RWPE2 (cell line): Measurements from ENCODE around the gene SORCS3.

Experiments used
- ATAC-seq: fragments of 200-7000 bp; cut with Tn5 transposase; 3 replicates; pipeline ENCODE4 v1.9.1; 2021; ENCODE audit warnings: low read depth
- DNase-seq: peaks from one replicate; pipeline ENCODE4 v3.0.0-alpha.2; 2020; ENCODE audit warnings: low spot score
- H3K27ac ChIP-seq: fragments of 450-650 bp; 2 replicates; pipeline ENCODE4 v1.5.1; 2017; ENCODE audit warnings: mild to moderate bottlenecking; ENCODE audit not compliant: poor library complexity, severe bottlenecking
- H3K27me3 ChIP-seq: fragments of 250-450 bp; sonication (Bioruptor Pico); 2 replicates; pipeline ENCODE4 v1.5.1; 2021; ENCODE audit warnings: mild to moderate bottlenecking, moderate library complexity; ENCODE audit not compliant: insufficient read depth, poor library complexity, severe bottlenecking
- H3K36me3 ChIP-seq: fragments of 250-450 bp; sonication (Bioruptor Pico); 2 replicates; pipeline ENCODE4 v1.5.1; 2020; ENCODE audit warnings: low read depth, mild to moderate bottlenecking, moderate library complexity
- H3K4me1 ChIP-seq: fragments of 250-450 bp; sonication (Bioruptor Pico); 2 replicates; pipeline ENCODE4 v1.5.1; 2021; ENCODE audit warnings: mild to moderate bottlenecking, moderate library complexity; ENCODE audit not compliant: insufficient read depth, poor library complexity, severe bottlenecking
- H3K4me3 ChIP-seq: fragments of 250-450 bp; sonication (Bioruptor Pico); 2 replicates; pipeline ENCODE4 v1.5.1; 2021; ENCODE audit warnings: mild to moderate bottlenecking, moderate library complexity; ENCODE audit not compliant: severe bottlenecking
- H3K9me3 ChIP-seq: fragments of 250-450 bp; sonication (Bioruptor Pico); 2 replicates; pipeline ENCODE4 v1.5.1; 2021; ENCODE audit warnings: mild to moderate bottlenecking, moderate library complexity; ENCODE audit not compliant: severe bottlenecking
- CTCF ChIP-seq: fragments of 450-650 bp; IDR thresholded peaks from one replicate; pipeline ENCODE4 v1.5.1; 2017; ENCODE audit warnings: mild to moderate bottlenecking, moderate library complexity; ENCODE audit not compliant: poor library complexity, severe bottlenecking

Gene SORCS3

GRCh38 chr10:105071980-105072379, 430.9 kb downstream of the SORCS3 start:
- H3K27me3 ChIP-seq = no peaks in the 10 kb centered on the region
- DNase-seq (no peak), ATAC-seq (no peak)
- no peak overlapping the region for H3K4me3 ChIP-seq
- no peak for TF ChIP-seq CTCF
- H3K9me3 ChIP-seq = no peaks in the 10 kb centered on the region
- no peak overlapping the region for H3K27ac ChIP-seq
- H3K36me3 ChIP-seq = no peaks in the 10 kb centered on the region
- H3K4me1 ChIP-seq = no peaks in the 10 kb centered on the region

DNA sequence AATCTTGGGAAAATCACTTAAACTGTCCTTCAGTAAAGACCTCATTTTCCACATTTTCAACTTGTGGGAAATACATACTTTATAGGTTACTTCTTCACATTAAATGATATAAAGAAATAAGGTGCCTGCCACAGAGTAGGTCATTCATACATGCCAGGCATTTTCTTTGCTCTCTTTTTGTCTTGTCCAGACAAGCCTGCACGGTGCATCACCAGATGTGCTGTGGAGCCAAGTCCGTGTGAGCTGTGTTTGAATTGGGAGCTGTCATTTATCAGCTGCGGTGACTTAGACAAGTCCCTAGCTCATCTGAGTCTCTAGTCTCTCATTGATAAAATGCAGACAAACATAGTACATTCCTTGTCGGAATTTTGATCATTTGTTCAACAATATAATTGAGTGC, 432.9 kb downstream of the SORCS3 start:
- H3K36me3 ChIP-seq = no peaks in the 10 kb centered on the region
- no peaks in the 10 kb centered on the region for H3K4me1 ChIP-seq
- H3K27ac ChIP-seq = no peak overlapping the region
- ATAC-seq (peak; percentile 66; the same call in 2 of the 3 replicates), DNase-seq (no peak)
- H3K4me3 ChIP-seq = no peak overlapping the region
- no peaks in the 10 kb centered on the region for H3K27me3 ChIP-seq
- H3K9me3 ChIP-seq = no peaks in the 10 kb centered on the region
- TF ChIP-seq CTCF = no peak

DNA sequence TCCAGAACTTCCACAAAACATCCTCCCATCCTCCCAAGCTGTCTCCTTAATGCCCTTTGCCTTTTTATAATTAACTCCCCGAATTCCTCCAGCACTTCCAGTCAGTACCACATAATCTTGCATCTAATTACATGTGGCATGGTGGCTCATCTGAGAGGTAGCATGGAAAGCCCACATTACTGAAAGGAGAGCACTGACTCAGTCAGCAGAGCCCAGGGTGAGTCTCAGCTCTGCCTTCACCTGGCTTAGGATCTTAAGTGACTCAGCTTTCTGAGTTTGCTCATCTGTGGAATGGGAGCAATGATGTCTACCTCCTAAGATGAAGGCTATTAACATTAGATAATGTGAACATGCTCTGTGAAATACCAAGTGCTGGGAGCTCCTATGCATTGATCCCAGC, 433.9 kb downstream of the SORCS3 start:
- Histone ChIP-seq H3K36me3 (no peaks in the 10 kb centered on the region), H3K27me3 (no peaks in the 10 kb centered on the region), H3K4me1 (no peaks in the 10 kb centered on the region), H3K4me3 (no peak overlapping the region), H3K27ac (no peak overlapping the region), H3K9me3 (no peaks in the 10 kb centered on the region)
- ATAC-seq (no peak), DNase-seq (no peak)
- TF ChIP-seq CTCF = no peak

DNA sequence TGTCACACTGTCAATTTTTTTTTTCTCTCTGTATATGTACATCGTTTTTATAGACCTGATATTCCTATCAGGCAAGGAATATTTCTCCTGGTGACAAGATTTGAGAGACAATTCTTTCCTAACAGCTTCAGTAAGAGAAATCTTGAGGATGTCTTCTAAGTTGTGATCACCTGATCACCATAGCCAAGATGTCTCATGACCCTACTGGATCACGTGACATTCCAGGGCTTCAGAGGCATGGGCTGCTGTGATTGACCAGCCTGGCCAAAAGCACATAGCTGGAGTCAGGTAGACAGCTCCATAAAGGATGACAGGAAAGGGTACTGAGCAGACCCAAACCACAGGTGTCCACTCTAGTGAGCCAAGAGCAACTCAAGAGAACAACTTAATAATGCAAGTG, 444.9 kb downstream of the SORCS3 start:
- Histone ChIP-seq H3K27me3 (no peaks in the 10 kb centered on the region), H3K9me3 (no peaks in the 10 kb centered on the region), H3K4me1 (no peaks in the 10 kb centered on the region), H3K27ac (no peak overlapping the region), H3K4me3 (no peak overlapping the region), H3K36me3 (no peaks in the 10 kb centered on the region)
- ATAC-seq (no peak), DNase-seq (no peak)
- TF ChIP-seq CTCF = no peak

DNA sequence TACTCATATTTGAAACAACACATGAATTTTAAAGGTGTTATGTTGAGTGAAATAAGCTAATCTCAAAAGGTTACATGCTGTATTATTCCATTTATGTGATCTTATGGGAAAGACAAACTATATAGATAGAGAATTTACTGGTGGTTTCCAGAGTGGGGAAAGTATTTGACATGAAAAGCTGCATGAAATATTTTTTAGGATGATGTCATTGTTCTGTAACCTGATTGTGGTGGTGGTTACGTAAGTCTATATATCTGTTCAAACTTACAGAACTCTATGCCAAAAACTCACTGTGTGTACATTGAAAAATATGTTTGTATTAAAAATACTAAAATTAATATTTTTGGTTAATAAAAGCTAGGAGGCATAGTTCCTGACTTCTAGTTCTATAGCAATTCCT, 453.0 kb downstream of the SORCS3 start:
- H3K4me3 ChIP-seq = no peak overlapping the region
- no peak for ATAC-seq
- H3K36me3 ChIP-seq = no peaks in the 10 kb centered on the region
- no peak for TF ChIP-seq CTCF
- peaks cover 2% of the 10 kb centered on the region for H3K9me3 ChIP-seq
- no peaks in the 10 kb centered on the region for H3K27me3 ChIP-seq
- no peak for DNase-seq
- no peak overlapping the region for H3K27ac ChIP-seq
- no peaks in the 10 kb centered on the region for H3K4me1 ChIP-seq
